GM12872 (cell line): ENCODE results near the gene CDC37.

Experiments
- TF ChIP-seq, protein P1 (sequence below): IDR thresholded peaks from 3 replicates; pipeline ENCODE4 v1.5.1; 2011; ENCODE audit warnings: low read depth, mild to moderate bottlenecking, low read length, moderate library complexity; ENCODE audit not compliant: insufficient read depth

Gene CDC37

DNA sequence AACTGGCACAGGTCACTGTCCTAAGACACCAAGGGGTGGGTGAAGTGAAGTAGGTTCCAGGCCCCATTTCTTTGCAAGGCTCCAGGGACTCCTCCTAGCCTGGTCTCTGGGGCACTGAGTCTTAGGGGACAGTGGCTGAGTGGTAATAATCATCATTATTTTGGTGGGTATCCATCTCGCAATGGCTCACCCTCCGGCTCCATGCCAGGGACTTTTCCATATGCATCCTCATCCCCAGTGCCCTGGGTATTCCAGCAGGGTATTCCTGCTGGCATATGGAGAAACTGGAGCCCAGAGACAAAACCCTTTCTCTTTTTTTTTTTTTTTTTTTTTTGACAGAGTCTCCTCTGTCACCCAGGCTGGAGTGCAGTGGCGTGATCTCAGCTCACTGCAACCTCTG is 19.5 kb upstream of the CDC37 start:
- TF ChIP-seq, protein P1, sequence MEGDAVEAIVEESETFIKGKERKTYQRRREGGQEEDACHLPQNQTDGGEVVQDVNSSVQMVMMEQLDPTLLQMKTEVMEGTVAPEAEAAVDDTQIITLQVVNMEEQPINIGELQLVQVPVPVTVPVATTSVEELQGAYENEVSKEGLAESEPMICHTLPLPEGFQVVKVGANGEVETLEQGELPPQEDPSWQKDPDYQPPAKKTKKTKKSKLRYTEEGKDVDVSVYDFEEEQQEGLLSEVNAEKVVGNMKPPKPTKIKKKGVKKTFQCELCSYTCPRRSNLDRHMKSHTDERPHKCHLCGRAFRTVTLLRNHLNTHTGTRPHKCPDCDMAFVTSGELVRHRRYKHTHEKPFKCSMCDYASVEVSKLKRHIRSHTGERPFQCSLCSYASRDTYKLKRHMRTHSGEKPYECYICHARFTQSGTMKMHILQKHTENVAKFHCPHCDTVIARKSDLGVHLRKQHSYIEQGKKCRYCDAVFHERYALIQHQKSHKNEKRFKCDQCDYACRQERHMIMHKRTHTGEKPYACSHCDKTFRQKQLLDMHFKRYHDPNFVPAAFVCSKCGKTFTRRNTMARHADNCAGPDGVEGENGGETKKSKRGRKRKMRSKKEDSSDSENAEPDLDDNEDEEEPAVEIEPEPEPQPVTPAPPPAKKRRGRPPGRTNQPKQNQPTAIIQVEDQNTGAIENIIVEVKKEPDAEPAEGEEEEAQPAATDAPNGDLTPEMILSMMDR = no peak

DNA sequence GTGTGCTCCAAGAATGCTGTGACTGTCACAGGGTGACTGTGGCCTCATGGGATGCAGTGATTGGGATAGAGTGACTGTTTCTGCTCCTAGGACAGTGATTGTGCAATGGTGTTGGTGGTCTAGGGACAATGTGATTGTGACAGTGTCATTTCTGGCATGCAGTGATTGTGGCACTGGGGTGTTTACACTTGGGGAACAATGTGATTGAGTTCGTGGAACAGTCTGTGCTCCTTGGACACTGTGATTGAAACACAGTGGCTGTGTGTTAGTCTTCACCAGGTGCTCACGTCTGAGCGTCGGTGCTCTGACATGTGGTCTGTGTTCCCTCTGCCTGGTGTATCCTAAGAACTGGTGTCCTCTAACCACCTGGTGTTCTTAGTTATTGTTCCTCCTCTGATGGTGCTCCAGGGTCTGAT is 18.7 kb upstream of the CDC37 start:
- TF ChIP-seq, protein P1 = no peak

DNA sequence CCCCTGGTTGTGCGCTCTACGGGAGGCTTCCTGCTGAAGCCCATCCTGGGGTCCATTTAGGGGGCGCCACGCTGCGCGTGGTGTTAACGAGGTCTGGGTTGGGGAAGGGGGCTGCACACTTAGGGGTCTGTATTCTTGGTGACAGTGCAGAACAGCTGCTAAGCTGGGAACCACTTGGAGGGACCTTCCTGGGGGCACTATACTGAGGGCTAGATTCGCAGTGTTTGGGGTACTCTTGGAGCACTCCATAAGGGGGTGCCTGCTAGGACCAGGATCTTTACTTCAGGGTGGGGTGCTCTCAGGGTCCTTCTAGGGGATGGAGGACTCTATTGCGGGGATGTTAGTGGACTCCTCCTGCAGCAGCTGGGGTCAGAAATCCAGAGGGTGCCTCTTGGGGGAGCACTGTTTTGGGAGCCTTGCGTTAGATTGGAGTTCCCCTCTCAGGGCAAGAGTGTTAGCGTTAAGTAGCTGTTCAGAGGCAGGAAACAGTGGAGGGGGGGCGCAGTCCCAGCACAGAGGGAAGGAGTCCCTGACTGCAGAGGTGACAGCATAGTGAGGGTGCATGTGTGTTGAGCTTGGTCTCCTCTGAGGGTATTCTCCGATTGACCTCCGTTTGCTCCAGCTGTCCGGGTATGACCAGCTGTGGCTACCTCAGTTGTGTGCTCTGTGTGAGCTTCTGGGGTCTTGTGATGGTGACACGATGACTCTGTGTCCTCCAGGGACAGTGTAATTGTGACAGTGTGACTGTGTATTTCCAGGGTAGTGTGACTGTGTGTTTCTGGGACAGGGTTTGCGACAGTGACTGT is 18.1 kb upstream of the CDC37 start:
- TF ChIP-seq, protein P1 = no peak; the same call in 2 of the 3 replicates

DNA sequence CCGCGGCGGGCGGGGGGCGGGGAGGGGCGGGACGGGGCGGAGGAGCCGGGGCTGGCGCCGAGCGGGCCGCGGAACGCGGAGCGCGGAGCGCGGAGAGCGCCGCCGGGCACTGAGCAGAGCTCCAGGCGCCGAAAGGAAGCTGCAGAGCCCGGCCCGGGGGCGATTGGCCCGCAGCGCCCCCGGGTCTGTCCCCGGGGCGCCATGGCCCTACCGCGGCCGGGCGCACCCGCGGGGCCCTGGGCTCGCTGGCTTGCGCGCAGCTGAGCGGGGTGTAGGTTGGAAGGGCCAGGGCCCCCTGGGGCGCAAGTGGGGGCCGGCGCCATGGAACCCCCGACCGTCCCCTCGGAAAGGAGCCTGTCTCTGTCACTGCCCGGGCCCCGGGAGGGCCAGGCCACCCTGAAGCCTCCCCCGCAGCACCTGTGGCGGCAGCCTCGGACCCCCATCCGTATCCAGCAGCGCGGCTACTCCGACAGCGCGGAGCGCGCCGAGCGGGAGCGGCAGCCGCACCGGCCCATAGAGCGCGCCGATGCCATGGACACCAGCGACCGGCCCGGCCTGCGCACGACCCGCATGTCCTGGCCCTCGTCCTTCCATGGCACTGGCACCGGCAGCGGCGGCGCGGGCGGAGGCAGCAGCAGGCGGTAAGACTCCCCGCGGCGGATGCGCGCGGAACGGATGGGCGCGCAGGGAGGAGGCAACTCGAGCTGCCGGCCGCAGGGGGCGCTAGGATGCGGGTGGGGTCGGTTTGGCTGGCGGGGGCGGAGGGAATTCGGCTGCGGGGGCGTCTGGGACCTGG is 17.3 kb upstream of the CDC37 start, which contains the start of gene PDE4A:
TSS of gene PDE4A (plus strand) at position 95 of the 796 bp plus-strand sequence. CDS start at position 322, 227 bp downstream.
- TF ChIP-seq, protein P1 = peak; percentile 43; the same call in 2 of the 3 replicates

DNA sequence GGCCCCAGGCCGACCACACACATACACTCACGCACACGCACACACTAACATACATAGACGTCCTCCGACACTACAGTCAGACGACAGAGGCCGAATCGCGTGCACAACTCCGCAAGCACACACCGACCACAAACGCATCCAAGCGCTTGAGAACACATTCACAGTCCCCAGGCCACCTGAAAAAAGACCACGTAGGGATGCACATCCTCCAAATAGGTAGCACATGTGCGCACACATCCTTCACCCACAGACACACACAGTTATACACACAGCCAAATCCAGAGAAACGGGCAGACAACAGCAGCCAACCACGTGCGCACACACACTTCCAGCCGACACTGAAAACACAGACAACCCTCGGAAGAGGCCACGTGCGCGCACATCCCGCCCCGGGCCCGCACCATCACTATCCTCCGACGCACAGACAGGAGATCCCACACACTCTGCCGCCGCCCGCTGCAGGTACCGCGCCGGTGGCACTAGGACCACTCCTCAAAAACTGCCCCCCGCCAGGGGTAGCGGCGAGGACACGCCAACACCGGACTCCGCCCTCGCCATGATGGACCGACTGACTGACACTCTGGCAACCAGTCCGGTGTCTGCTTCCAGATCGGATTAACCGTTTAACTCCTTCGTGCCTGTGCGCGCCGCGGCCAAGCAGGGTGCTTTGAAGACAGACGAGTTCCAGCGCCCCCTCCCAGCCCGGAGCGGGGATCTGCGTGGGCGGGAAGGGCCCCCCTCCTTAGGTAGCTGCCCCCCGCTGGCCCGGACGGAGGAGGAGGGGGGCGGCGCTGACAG is 16.5 kb upstream of the CDC37 start:
- TF ChIP-seq, protein P1 = no peak

DNA sequence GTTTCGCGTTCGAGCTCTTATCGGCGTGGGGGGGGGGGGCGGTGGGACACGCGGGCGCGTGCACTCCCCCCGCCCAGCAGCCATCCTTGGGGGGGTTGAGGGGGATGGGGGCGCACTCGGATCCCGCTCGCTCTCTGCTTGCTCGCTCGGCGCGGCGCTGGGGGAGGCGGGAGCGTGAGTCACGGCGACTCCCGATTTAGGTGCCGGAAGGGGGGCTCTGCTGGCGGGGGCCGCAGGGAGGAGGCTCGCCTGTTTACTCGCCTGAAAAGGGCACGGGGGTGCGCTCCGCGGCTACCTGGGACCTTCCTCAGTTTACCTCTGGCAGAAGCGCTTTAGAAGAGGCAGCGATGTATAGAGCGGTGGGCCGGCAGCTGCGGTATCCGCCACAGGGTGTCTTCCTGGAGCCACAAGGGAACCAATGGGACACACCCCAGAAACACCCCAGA is 15.9 kb upstream of the CDC37 start:
- TF ChIP-seq, protein P1 = no peak
